H4 (cell line): Measurements from ENCODE around the gene OCSTAMP. TPM values are rescaled to one million over a fixed set of nuclear protein-coding genes. Genes with fewer than 3 reads are reported as not detected.

Source experiments
- DNase-seq: peaks from one replicate; pipeline ENCODE4 v3.0.0-alpha.2; 2015; ENCODE audit warnings: low spot score
- total RNA-seq: library from RNA; depleted of rRNA; stranded (reverse); fragments of >200 nt; shearing (Covaris generic); gene quantifications from 2 replicates; pipeline ENCODE4 v1.2.3, GENCODE V29; 2014; rRNA removed

The OCSTAMP gene, protein sequence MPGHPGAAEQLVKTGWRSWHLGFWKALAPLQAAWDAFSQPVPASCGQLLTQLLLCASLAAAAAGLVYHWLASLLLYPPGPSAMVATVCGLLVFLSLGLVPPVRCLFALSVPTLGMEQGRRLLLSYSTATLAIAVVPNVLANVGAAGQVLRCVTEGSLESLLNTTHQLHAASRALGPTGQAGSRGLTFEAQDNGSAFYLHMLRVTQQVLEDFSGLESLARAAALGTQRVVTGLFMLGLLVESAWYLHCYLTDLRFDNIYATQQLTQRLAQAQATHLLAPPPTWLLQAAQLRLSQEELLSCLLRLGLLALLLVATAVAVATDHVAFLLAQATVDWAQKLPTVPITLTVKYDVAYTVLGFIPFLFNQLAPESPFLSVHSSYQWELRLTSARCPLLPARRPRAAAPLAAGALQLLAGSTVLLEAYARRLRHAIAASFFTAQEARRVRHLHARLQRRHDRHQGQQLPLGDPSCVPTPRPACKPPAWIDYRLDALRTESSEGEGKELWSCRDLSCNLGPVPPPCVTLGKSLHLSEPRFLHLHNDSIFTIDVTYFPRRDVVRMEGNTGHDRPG
- not detected in 2 replicates for total RNA-seq

DNA sequence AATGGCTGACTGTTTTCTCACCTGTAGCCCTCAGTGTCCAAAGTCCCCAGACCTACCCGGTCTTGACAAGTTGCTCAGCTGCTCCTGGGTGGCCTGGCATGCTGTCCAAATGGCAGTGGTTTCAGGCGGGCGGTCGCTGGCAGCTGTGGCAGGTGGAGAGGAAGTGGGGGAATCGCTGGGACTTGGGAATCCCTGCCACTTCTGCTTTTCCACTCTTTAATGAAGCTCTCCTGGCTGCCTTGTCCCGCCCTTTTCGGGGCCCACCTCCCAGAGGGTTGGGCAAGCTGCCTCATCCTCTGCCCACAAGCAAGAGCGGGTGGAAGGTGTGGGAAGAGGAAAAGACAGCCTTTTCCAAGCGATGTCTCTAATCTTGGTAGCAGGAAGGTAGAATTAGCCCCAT is at the start of gene OCSTAMP:
TSS of gene OCSTAMP (minus strand) at position 194 of the 400 bp plus-strand sequence. CDS start at position 100, 94 bp downstream.
- DNase-seq = no peak

DNA sequence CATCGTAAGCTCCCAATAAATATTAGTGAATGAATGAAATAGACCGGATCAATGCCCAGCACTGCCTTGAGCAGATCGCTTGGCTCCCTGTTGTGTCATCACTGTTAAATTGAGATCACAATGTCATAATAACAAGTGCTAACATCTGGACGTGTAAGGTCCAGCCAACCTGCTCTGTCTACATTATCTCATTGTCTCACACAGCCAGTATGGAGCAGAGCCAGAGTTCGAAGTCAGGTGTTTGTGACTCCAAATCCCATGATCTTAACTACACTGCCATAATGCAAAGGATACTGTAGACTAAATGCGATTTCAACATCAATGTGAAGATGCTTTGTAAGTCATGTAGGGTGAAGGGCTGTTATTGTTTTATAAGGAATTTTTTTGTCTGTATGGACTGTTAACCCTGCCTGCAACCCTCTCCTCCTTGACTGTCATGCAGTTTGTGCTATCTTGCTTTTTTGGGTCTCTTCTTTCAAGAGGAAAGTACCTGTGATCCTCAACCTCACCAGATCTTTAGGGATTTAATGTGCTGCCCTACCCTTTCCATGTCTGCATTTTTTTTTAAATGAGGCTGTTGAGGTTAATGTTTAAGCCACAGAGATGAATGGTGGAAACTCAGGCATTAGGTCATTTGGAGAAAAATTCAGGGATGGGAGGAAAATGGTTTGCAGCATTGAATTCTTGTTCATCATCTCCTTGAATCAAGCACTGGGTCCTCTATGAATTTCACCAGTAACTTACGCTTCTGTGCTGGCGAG is 49.0 kb upstream of the OCSTAMP start:
- no peak for DNase-seq

DNA sequence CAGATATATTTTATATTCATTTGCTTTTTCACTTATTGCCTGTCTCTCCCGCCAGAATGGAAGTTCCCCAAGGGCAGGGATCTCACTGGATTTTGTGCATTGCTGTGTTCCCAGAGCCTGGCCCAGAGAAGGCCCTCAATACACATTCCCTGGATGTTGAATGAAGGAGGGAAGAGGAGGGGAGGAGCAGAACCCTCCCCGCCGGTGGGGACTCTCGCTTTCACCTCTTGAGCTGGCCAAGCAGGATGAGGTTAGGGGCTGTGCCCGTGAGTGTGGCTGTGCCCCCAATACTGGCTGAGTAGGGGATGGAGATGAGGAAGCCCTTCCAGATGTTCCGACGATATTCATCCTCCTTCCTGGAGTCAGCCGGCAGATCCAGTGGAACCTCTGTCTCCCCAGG is 45.5 kb upstream of the OCSTAMP start:
- no peak for DNase-seq

DNA sequence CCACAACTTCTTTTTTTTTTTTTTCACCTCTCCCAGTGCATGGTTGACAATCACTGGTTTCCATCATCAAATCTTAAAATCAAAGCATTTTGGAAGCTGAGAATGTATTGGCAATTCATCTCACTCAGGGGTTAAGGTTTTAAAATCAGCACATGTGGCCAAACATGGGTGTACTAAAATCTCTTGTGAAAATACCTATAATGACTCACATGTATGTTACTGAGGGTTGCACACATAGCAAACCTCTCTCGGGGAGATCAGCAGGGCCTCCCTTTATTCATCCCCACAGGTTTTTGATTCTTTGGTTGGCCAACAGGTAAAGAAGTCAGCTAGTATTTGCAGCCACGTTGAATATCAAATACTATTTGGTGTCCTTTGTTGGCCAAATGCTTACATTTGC is 44.3 kb upstream of the OCSTAMP start:
- no peak for DNase-seq

DNA sequence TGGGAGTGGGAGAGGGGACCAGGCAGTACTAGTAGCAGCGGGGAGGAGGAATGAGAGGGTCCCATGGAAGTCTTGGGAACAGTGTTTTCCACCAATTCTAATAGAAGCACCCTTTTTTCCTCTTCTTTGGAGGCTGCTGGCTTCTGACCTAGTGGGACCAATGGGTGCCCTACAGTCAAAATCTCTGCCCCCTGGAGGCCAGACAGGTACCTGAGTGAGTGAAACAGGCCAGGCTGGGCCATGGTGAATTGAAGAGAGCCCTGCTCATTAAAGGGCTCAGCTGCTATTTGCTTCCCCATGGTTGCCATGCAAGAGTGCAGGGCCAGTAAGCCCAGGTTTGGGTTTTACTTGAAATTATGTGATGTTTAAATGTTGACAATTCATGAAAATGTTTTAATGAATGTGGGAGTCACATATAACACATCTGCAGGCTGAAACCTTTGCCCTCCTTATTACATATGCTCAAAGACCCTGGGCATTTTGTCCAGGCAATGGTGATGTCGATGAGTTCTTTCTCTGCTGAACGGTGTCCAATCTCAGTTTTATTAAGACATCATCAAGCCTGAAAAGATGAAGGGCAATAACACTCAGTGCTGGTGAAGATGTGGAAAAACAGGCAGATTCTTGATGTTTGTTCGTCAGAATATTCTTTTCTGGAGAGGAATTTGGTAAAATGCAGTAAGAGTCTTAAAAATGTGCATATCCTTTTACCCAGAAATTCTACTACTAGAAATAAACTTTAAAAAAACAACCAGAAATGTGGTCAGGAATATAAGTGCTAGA is 42.3 kb upstream of the OCSTAMP start:
- no peak for DNase-seq

DNA sequence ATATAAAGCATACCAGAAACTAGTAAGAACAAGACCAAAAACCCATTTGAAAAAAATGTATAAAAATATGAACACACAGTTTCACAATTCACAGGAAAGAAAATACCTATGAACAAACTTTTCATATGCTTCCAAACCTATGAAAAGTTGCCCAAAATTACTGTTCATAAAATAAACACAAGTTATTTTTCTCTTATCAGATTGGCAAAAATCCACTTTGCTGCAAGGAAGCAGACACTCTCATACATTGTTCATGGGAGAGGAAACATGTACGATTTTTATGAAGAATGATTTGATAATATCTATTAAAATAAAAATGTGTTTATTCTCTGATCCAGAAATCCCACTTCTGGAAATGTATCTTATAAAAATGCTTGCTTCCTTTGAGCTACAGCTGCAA is 40.0 kb upstream of the OCSTAMP start:
- no peak for DNase-seq

DNA sequence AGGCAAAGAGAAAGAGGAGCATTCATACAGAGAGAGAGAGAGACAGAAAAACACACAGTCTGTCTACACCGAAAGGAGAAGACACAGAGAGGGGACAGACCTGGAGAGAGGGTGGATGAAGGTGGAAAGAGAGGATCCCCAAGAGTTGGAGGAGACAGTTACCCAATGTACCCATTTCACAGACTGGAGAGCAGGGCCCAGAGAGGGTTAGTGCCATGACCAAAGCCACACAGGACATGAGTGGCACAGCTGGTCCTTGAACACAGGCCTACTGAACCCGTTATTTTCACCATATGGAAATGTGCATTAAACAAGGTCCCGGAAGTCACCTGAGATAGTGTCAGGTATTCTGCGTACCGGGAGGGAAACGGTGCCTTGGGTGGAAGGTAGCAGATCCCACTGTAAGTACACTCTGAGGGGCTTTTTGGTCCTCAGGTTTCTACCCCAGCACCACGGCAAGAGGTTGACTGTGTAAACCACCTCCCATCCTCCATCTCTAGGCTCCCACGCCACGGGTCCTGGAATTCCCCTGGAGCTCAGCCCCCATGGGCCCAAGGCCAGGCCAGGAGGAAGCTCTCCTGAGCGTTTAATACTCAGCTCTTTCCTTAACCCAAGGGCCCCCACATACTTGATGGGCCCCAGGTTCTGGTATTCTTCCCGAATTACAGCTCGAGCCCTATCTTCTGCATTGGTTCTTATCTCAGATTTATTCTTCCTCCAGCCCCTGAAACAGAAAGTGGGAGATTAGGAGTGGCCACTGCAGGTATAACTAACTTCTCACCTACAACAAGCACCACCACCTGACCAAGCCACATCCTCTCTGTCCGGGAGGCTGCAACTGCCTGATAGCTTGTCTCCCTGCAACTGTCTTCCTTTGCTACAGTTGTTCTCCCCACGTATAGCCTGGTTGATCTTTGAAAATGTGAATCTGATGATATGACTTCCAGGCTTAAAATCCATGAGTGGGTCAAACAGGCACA is 38.4 kb upstream of the OCSTAMP start:
- no peak for DNase-seq

DNA sequence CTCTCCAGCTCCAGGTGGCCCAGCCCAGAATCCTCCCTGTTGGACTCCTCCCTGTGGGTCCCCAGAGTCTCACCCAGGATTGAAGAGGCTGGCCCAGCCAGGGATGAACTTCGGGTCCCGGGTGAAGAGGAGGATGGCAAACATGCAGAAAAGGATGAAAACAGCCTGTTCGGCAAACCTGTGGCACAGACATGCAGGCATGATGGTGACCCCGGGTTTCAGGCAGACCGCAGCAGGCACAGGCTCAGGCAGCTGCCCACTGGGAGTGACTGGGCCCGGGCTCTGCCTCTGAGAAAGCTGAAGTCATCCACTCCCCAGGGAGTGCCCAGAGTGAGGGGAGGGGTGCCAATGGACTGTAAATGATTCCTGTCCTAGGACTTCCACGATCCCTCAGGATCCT is 37.5 kb upstream of the OCSTAMP start:
- DNase-seq = no peak

DNA sequence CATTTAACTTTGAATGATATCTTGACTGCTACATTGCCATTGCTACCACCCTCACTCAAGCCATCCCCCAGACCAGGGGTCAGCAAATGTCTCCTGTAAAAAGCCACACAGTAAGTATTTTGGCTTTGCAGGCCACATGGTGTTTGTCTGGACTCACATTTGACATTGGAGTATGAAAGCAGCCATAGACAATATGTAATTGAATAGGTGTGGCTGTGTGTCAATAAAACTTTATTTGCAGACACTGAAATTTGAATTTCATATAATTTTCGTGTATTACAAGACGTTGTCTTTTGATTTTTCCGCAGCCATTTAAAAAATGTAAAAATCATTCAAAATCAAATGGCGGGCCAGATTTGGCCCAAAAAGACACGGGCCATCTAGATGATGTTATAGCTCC is 36.3 kb upstream of the OCSTAMP start:
- no peak for DNase-seq

DNA sequence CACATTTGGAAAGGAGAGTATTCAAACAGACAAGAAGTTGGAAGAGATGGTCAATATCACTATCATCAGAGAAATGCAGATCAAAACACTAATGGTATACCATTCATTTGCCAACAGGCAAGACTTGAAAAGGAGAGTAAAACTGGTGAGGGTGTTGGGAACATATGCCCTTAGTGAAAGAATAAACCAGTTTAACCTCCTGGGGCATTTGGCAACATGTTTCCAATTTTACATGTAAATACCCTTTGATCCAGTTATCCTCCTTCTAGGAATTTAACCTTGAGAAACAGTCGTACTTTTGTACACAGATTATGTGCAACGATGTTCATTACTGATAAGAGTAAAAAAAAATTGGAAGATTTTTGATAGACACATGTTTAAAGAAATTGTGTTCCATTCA is 34.1 kb upstream of the OCSTAMP start:
- DNase-seq = no peak

DNA sequence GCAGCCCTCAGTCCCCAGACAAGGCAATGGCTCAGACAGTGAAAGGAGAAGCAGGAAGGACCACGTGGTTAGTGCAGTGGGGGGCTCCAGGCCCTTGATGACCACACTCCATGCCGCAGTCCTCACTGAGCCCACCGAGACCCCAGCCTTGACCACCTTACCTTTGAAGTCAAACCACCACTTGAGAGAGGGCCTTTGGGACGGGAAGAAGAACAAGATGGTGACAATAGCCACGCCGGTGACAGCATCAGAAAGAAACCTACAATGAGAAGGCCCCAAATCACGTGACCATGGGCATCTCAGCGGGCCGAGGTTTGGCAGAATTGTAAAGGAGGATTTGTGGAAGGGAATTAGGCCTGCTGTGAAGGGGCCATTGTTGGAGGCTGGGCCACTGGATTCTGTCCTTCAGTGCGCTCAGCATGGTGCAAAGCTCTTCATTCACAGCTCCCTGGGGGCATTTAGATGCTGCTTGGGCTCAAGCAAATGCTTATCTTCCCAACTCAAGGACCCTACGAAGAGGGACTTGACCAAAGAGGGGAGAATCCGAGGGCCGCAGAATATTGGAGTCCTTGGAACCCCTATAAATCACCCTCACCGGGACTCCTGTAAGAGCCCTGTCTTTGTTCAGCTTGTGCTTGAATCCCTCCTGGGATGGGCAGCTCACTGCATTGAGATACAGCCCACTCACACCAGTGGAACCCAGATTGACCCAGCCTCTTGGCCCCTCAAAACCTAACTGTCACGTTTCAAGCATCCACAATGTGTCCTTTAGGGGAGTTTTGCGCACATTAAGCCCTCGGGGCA is 33.2 kb upstream of the OCSTAMP start:
- DNase-seq = no peak

DNA sequence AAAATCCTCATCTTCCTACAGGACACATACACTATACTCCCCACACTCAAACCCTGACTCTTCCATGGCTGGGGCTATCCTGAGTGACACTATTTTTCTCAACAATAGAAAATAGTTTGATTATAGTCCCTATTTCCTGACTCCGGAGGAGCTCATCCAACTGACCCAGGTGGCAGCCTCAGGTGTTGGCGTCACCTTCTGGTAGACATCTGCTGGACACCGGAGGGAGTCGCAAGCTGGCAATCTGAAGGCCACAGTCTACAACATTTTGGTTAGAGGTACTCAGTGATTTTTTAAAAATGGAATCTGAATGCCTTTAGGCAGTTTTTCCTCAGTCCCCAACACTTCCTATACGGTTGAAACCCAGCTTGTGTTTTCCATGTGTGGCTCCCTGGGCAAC is 32.2 kb upstream of the OCSTAMP start:
- no peak for DNase-seq

DNA sequence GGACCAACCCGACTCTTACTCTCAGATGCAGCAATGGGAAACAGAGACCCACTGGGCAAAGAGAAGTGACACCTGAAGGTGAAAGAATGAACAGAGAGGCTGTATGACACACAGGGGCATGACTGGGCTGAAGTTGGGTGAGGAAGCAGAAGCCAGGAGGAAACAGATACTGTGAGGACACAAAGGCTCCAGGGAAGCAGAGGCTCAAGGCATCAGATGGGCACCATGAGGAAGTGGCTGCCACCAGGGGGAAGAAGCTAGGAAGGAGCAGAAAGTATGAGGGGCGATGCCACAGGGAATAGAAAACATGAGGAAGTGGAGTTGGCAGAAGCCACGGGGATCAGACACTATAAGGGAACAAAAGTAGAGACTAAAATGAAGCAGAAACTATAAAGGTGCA is 30.9 kb upstream of the OCSTAMP start:
- DNase-seq = no peak

DNA sequence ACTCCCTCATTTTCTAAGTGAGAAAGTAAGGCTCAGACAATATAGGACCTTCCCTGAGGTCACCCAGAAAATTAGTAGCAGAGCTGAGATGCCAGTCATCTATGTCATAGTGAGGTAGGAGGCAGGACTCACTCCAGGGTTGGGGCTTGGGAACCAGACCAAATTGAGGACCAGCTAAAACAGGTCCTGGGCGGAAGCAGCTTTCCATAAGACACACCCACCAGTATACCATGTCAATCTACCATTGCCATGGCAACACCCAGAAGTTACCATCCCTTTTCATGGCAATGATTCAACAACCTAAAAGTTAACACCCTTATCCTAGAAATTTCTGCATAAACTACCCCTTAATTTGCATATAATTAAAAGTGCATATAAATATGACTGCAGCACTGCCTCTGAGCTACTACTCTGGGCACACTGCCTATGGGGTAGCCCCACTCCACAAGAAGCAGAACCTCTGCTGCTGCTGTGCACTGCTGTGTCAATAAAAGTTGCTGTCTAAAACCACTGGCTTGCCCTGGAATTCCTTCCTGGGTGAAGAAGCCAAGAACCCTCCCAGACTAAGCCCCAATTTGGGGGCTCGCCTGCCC is 30.3 kb upstream of the OCSTAMP start:
- DNase-seq = no peak

DNA sequence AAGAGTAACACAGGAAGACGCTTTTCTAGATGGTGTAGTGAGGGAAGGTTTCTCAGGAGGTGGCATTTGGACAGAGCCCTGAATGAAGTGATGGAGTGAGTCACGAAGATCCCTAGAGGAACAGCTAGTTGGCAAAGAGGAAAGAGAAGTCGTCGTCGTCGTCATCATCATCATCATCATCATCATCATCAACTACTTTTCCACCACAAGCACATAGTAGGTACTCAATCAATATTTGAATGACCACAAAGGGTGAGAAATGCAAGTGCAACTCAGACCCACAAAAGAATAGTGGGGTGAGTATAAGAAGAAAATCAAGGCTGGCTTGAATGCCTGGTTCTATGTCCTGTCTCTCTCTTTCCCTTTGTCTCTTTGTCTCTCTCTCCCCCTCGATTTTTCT is 28.3 kb upstream of the OCSTAMP start:
- DNase-seq = no peak

DNA sequence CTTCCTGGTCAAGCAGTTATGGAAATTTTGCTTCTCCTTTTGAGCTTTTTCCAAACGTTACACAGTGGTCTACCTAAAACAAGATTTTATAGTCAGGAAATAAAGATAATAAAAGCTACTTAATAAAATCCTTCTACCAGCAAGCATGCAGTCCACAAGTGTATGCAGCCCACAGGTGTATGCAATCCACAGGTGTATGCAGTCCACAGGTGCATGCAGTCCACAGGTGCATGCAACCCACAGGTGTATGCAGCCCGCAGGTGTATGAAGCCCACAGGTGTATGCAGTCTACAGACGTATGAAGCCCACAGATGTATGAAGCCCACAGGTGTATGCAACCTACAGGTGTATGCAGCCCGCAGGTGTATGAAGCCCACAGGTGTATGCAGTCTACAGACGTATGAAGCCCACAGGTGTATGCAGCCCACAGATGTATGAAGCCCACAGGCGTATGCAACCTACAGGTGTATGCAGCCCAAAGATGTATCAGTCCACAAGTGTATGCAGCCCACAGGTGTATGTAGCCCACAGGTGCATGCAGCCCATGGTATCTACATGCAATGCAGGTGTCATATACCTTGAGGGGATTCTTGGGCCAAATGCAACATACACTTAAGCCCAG is 26.4 kb upstream of the OCSTAMP start:
- DNase-seq = no peak

DNA sequence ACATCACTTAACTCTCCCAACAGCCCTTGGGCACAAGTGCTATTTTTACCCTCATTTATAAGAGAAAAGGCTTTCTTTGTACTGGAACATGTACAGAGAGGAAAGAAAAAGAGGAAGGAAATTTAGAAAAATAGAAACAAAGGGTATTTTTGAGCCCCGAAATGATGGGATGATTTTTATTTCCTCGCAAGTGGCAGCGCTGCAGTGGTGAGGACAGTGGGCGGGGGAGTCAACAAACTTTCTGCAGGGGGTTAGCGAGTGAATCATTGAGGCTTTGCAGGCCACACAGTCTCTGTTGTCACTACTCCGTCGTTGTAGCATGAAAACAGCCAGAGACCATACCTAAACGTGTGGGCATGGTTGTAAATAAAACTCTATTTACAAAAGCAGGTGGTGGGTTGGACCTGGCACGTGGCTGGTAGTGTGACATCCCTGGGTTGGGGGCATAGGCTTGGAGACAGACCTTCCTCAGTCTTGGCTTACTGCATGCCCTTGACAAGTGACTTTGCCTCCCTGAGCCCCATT is 25.5 kb upstream of the OCSTAMP start:
- DNase-seq = no peak

DNA sequence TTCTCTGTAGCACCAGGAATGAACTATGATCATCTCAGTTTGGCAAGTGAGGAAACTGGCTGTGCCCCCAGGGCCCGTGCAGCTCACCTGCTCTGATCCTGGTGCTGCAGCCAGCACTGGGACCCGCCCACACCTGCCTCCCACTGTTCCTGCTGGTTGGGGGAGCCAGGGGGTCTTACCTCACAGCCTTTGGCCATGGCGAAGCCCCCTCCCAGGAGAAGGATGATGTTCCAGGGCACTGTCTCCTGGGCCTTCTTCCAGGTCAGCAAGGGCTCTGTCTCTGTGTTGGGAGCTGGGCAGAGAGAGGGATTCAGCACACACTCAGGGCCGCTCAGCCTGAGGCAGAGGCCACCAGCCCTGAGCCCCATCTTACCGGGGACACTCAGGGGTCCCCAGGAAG is 24.9 kb upstream of the OCSTAMP start:
- DNase-seq = no peak
